ENCODE measurements around the gene STRIP2.
A peak's percentile ranks its signal among the peaks of the same experiment; 100 is the strongest.

The STRIP2 gene

DNA sequence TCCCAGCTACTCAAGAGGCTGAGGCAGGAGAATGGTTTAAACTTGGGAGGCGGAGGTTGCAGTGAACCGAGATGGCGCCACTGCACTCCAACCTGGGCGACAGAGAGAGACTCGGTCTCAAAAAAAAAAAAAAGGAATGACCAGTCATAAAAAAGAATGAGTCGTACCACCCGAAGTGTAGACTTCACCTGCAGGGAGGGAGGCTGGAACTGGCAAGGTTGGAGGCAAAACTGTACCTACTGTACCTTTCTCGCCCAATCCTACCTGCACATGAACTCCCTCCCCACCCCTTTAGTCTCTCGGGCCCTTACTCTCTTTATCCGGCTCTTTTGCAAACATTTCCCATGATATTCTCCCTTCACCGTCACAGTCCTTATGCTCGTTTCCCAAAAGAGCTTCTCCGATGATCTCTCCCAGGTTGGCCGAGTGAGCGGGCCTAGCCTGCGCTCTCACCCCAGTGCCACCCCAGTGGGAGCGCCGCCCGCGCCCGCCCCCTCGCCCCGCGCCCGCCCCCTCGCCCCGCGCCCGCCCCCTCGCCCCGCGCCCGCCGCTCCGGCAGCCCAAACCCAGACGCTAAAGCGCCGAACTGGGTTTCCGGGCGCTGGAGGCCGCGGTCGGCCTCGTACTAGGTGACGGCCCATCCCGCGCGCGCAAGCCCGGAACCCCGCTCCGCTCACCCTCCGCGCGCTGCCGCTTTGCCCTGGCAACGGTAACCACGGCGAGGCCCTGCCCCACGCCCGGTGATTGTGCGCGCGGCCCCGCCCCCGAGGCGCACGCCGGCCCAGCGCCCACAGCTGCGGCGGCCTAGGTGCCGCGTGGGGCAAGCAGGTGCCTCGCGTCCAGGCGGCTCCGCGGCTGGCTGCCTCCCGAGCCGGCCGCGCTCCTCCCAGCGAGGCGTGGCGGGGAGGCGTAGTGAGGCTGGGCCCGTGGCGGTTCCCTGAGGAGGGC, 67.8 kb downstream of the STRIP2 start, which contains the start of gene SMKR1:
SMKR1 (plus strand) TSS at position 772 of the 948 bp plus-strand sequence. CDS start 294 bp downstream, outside the sequence.
- CTCF ChIA-PET: interaction anchor here (0.6 kb wide), 1 partner anchor 279 kb away, joined by 5 read pairs; no protein-coding TSS in a partner anchor
- POLR2A ChIA-PET: no interaction called here

DNA sequence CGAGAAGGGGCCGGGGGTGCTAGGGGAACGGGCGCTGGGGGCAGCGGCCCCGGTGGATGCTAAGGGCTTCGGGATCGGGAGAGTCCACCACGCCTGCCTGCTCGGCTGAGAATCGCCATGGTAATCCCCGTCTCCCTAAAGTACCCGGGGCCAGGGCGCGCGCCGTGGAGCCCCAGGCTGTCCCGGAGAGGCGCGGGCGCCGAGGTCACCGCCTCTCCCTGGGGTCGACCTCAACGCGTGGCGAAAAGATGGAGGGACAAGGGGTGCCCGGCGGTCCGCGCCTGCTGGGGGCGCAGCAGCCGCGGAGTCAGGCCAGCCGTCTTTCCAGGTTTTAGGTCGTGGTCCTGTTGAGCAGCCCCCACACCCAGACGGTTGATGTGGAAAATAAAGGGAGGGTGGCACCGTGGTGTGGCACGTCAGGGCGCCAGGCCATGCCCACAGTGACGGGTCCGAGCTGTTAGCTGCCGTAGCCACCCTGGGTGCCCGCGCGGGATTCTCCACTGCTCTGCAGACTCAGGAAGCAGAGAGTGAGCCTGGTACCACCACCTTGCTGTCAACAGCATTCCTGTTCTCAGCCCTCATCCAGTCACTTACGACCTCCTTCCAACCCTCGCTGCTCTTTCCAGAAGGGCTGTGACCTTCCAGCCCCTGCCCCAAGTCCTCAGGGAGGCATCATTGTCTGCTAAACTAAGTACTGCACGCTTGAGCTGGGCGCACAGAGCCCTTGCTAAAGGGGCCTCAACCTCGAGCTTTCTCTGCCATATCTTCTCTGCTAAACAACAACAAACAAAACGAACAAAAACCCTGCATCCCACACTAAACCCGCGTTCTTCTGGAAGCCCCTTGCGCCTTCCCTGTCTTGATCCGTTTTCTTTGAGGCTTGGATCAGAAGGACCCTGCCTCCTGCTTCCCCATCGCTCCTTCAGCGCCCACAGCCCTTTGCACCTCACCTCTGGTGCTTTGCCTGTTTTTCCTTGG, 68.8 kb downstream of the STRIP2 start:
- no peak for DNase-seq (ENCODE audit: extremely low spot score)
- POLR2A ChIA-PET: no interaction called here
- TF ChIP-seq NFRKB (IDR thresholded peaks at IDR 0.05) (no peak), FOXK2 (IDR thresholded peaks at IDR 0.05) (no peak), ELF4 (IDR thresholded peaks at IDR 0.05) (no peak), ZNF384 (IDR thresholded peaks at IDR 0.05) (no peak), HDGF (IDR thresholded peaks at IDR 0.05; ENCODE audit: borderline replicate concordance) (no peak), FOXM1 (IDR thresholded peaks at IDR 0.05; ENCODE audit: borderline replicate concordance) (no peak), SP1 (IDR thresholded peaks at IDR 0.05) (no peak), FOXA1 (IDR thresholded peaks at IDR 0.05) (no peak), TARDBP (IDR thresholded peaks at IDR 0.05) (no peak), LEF1 (IDR thresholded peaks at IDR 0.05; ENCODE audit: borderline replicate concordance) (no peak), CTBP1 (IDR thresholded peaks at IDR 0.05; ENCODE audit: borderline replicate concordance) (no peak), L3MBTL2 (conservative IDR thresholded peaks at IDR 0.05) (no peak), SUZ12 (IDR thresholded peaks at IDR 0.05) (no peak)
- TF ChIP-seq, protein P1, sequence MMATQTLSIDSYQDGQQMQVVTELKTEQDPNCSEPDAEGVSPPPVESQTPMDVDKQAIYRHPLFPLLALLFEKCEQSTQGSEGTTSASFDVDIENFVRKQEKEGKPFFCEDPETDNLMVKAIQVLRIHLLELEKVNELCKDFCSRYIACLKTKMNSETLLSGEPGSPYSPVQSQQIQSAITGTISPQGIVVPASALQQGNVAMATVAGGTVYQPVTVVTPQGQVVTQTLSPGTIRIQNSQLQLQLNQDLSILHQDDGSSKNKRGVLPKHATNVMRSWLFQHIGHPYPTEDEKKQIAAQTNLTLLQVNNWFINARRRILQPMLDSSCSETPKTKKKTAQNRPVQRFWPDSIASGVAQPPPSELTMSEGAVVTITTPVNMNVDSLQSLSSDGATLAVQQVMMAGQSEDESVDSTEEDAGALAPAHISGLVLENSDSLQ (IDR thresholded peaks at IDR 0.05): no peak
- CTCF ChIA-PET: interaction anchor here (0.6 to 1.1 kb wide), 2 partner anchors 70 to 127 kb away, joined by 4 to 5 read pairs; no protein-coding TSS in a partner anchor

More for the DNA sequence above, 67.8 kb downstream of the STRIP2 start, which contains the start of gene SMKR1:
- DNase-seq (ENCODE audit: extremely low spot score): peak; percentile 85
- no peak for TF ChIP-seq L3MBTL2 (conservative IDR thresholded peaks at IDR 0.05)
- no peak for TF ChIP-seq BHLHE40 (IDR thresholded peaks at IDR 0.05; ENCODE audit: borderline replicate concordance)
- no peak for TF ChIP-seq FOXA1 (IDR thresholded peaks at IDR 0.05)
- peak; percentile 80 for TF ChIP-seq ZNF384 (IDR thresholded peaks at IDR 0.05)
- 0 out of 2 replicates have a peak, but pooled peaks have one; percentile 58 for TF ChIP-seq LEF1 (IDR thresholded peaks at IDR 0.05; ENCODE audit: borderline replicate concordance)

DNA sequence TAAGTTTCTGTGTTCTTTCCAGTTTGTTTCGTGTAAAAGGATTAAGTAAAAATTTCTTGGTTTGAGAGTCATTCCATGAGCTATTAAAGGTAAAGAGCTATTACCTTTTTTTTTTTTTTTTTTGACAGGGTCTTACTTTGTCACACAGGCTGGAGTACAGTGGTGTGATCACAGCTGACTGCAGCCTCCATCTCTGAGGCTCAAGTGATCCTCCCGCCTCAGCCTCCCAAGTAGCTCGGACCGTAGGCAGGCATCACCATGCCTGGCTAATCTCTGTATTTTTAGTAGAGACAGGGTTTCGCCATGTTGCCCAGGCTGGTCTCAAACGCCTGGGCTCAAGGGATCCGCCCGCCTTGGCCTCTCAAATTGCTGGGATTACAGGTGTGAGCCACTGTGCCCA, 69.5 kb downstream of the STRIP2 start:
- CTCF ChIA-PET: interaction anchor here (0.6 to 1.1 kb wide), 2 partner anchors 69 to 128 kb away, joined by 4 to 5 read pairs; no protein-coding TSS in a partner anchor
- POLR2A ChIA-PET: no interaction called here

DNA sequence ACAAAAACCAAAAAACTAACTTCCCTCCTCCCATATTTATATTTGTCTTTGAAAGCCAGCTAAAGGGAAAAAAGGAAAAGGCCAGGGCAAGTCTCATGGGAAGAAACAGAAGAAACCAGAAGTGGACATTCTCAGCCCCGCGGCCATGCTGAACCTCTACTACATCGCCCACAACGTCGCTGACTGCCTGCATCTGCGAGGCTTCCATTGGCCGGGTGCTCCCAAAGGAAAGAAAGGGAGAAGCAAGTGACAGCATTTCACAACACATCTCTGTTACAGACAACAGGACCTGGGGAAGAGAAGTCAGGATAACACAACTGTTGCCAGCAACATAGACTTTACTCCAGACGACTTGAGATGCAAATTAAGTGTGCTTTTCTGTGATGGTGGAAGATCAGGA, 78.0 kb downstream of the STRIP2 start:
- POLR2A ChIA-PET: no interaction called here

More for the DNA sequence above, 69.5 kb downstream of the STRIP2 start:
- DNase-seq (ENCODE audit: extremely low spot score): no peak
- no peak for TF ChIP-seq HDGF (IDR thresholded peaks at IDR 0.05; ENCODE audit: borderline replicate concordance)
- TF ChIP-seq TARDBP (IDR thresholded peaks at IDR 0.05): no peak
- no peak for TF ChIP-seq LEF1 (IDR thresholded peaks at IDR 0.05; ENCODE audit: borderline replicate concordance)
- no peak for TF ChIP-seq BHLHE40 (IDR thresholded peaks at IDR 0.05; ENCODE audit: borderline replicate concordance)
- no peak for TF ChIP-seq FOXM1 (IDR thresholded peaks at IDR 0.05; ENCODE audit: borderline replicate concordance)
- no peak for TF ChIP-seq CTBP1 (IDR thresholded peaks at IDR 0.05; ENCODE audit: borderline replicate concordance)

DNA sequence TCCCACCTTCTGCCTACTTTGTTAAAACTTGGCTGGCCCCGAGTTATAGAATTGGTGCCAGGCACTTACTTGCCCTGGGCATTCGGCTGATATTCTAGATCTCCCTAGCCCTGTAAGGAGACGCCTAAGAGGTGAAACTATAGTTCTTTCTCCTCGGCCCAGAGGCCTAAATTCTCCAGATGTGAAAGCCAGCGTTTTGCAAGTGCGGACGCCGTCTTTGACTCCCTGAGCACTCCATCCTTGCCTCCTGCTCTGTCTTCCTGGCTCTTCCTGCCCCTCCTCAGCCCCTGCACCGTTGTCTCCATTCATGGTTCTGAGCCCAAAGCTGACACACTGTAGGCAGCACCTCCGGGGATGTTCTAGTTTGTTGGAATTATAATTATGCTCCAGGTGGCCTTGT, 79.3 kb downstream of the STRIP2 start:
- CTCF ChIA-PET: no interaction called here
- no peak for TF ChIP-seq NFRKB (IDR thresholded peaks at IDR 0.05)
- TF ChIP-seq ARNT (IDR thresholded peaks at IDR 0.05): no peak
- TF ChIP-seq ZNF384 (IDR thresholded peaks at IDR 0.05): no peak
- TF ChIP-seq, protein P1 (IDR thresholded peaks at IDR 0.05): no peak
- TF ChIP-seq LEF1 (IDR thresholded peaks at IDR 0.05; ENCODE audit: borderline replicate concordance): no peak
- TF ChIP-seq HDGF (IDR thresholded peaks at IDR 0.05; ENCODE audit: borderline replicate concordance): no peak
- TF ChIP-seq TARDBP (IDR thresholded peaks at IDR 0.05): no peak
- TF ChIP-seq FOXA1 (IDR thresholded peaks at IDR 0.05): no peak
- TF ChIP-seq FOXK2 (IDR thresholded peaks at IDR 0.05): no peak
- DNase-seq (ENCODE audit: extremely low spot score): no peak
- POLR2A ChIA-PET: no interaction called here

More for the DNA sequence above, 78.0 kb downstream of the STRIP2 start:
- DNase-seq (ENCODE audit: extremely low spot score): no peak
- CTCF ChIA-PET: interaction anchor here (0.6 kb wide), 1 partner anchor 383 kb away, joined by 3 read pairs; no protein-coding TSS in a partner anchor
- TF ChIP-seq LEF1 (IDR thresholded peaks at IDR 0.05; ENCODE audit: borderline replicate concordance) (no peak), FOXA1 (IDR thresholded peaks at IDR 0.05) (no peak), ELF4 (IDR thresholded peaks at IDR 0.05) (no peak), CTBP1 (IDR thresholded peaks at IDR 0.05; ENCODE audit: borderline replicate concordance) (no peak), ARNT (IDR thresholded peaks at IDR 0.05) (no peak), TARDBP (IDR thresholded peaks at IDR 0.05) (no peak), L3MBTL2 (conservative IDR thresholded peaks at IDR 0.05) (no peak)

DNA sequence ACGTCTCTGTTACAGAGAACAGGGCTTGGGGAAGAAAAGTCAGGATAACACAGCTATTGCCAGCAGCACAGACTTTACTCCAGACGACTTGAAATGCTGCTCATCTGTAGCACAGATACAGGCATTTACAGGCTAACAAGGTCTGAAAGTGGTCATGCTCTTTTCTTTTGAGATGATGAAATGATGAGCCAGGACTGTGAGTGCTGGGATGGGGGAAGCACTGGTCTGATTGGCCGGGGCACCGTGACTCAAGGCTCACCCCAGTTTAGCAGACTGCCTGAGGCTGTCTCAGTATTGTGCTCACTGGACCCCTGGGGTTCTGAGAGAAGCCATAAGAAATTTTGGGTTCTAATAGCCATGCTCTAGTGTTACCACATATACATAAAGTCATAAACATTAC, 80.5 kb downstream of the STRIP2 start:
- CTCF ChIA-PET: no interaction called here
- no peak for TF ChIP-seq ZNF384 (IDR thresholded peaks at IDR 0.05)
- no peak for TF ChIP-seq SUZ12 (IDR thresholded peaks at IDR 0.05)
- TF ChIP-seq BHLHE40 (IDR thresholded peaks at IDR 0.05; ENCODE audit: borderline replicate concordance): no peak
- TF ChIP-seq ARNT (IDR thresholded peaks at IDR 0.05): no peak
- TF ChIP-seq FOXA1 (IDR thresholded peaks at IDR 0.05): no peak
- no peak for TF ChIP-seq ELF4 (IDR thresholded peaks at IDR 0.05)
- TF ChIP-seq FOXM1 (IDR thresholded peaks at IDR 0.05; ENCODE audit: borderline replicate concordance): no peak
- TF ChIP-seq NFRKB (IDR thresholded peaks at IDR 0.05): no peak
- DNase-seq (ENCODE audit: extremely low spot score): no peak
- POLR2A ChIA-PET: no interaction called here

All from HEK293T (cell line).